Lung (tissue), 12 donors: ENCODE measurements around the gene MYH14. TPM values are rescaled to one million over a fixed set of nuclear protein-coding genes. Genes with fewer than 3 reads are reported as not detected.

Source experiments
- ATAC-seq: fragments of 200-7000 bp; cut with Tn5 transposase; one replicate; pipeline ENCODE4 v1.9.1; 2020; ENCODE audit warnings: moderate number of reproducible peaks; ENCODE audit not compliant: insufficient read depth, low FRiP score
- DNase-seq, 3 donors: peaks; one replicate each; pipeline ENCODE4 v3.0.0-alpha.2; 2013 to 2017
- H3K27ac ChIP-seq, 2 donors: one replicate each; pipeline ENCODE4 v1.5.1; 2013; ENCODE audit warnings: mild to moderate bottlenecking in 2 of 2, moderate library complexity in 2 of 2, control low read depth in 1 of 2, inconsistent platforms in 1 of 2, low read depth in 1 of 2, low read length in 1 of 2
- H3K27me3 ChIP-seq, 3 donors: one replicate each; pipeline ENCODE4 v1.5.1; 2013; ENCODE audit warnings: low read length in 2 of 3; ENCODE audit not compliant: control insufficient read depth in 3 of 3, insufficient read depth in 3 of 3
- H3K36me3 ChIP-seq, 4 donors: one replicate each; pipeline ENCODE4 v1.5.1; 2013; ENCODE audit warnings: low read length in 4 of 4, mild to moderate bottlenecking in 1 of 4, moderate library complexity in 1 of 4; ENCODE audit not compliant: control insufficient read depth in 4 of 4, insufficient read depth in 4 of 4
- H3K4me1 ChIP-seq, 5 donors: one replicate each; pipeline ENCODE4 v1.5.1; 2013; ENCODE audit warnings: low read length in 5 of 5, mild to moderate bottlenecking in 2 of 5, moderate library complexity in 1 of 5; ENCODE audit not compliant: control insufficient read depth in 5 of 5, insufficient read depth in 5 of 5
- H3K4me3 ChIP-seq: one replicate; pipeline ENCODE4 v1.5.1; 2013; ENCODE audit warnings: mild to moderate bottlenecking, control low read depth, moderate library complexity
- H3K9ac ChIP-seq, 2 donors: one replicate each; pipeline ENCODE4 v1.5.1; 2013; ENCODE audit warnings: low read length in 2 of 2, control low read depth in 1 of 2; ENCODE audit not compliant: insufficient read depth in 1 of 2
- H3K9me3 ChIP-seq, 4 donors: one replicate each; pipeline ENCODE4 v1.5.1; 2013; ENCODE audit warnings: low read length in 3 of 4, mild to moderate bottlenecking in 1 of 4, moderate library complexity in 1 of 4; ENCODE audit not compliant: control insufficient read depth in 4 of 4, insufficient read depth in 3 of 4
- WGBS, 2 donors: extraction: QIAGEN DNeasy Blood & Tissue Kit; methylation state at CpG; one replicate each; pipeline ENCODE4 v1.1.7; 2013; 5-methylcytosine and 5-hydroxymethylcytosine counted together
- polyA plus RNA-seq, 2 donors: library from polyadenylated mRNA; stranded (reverse); fragments of 200-250 nt; gene quantifications; one replicate each; pipeline ENCODE4 v1.2.1, GENCODE V29; 2013
- total RNA-seq, 2 donors: library from RNA; depleted of rRNA in 1 of 2; stranded (reverse); fragments of >200 nt in 1 of 2; gene quantifications; one replicate each; pipeline ENCODE4 v1.2.1, GENCODE V29; 2014 to 2021
- TF ChIP-seq, protein P1 (sequence below): IDR thresholded peaks from 2 replicates; pipeline ENCODE4 v1.5.1; 2012; ENCODE audit warnings: mild to moderate bottlenecking; ENCODE audit errors: control extremely low read depth, extremely low read depth
- donor health status: control.
- donor health status: control.
- donor health status: Bipolar disorder and iron deficiency.
- donor health status: healthy.
- donor health status: DM: yes; HTN: yes; CAD: no.

MYH14 gene
- total and polyA plus RNA-seq, 4 donors = 48.3 to 159 (median 98.6) TPM

DNA sequence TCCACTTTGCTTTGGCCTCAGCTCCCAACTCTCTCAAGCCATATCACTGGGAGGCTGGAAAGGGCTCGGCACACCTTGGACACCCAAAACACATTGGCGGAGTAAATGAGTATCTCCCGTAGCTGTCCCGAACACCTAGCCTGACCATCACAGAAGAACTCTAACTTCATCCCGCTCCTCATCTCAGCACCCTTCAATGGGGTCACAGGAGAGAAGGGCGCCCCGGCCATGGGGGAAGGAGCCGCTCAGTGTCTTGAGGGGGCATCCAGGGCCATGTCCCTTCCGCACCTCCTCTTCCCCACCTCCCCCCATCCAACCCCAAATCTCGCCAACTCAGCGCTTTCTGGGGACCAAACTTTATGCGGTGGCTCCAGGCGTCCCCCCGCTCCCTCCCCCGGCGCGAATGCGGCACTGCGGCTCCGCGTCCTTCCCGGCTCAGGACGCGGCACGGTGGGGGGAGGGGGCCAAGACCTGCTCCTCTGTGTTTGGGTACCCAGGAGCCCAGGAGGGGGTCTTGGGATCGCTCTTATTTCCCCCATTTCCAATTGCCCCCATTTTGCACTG, 122.8 kb downstream of the MYH14 start:
- Histone ChIP-seq H3K4me3 (no peak overlapping the region), H3K36me3 (no peaks in the 10 kb centered on the region), H3K27ac (no peak overlapping the region), H3K4me1 (peaks cover 0 to 28% (median 8%) of the 10 kb centered on the region in 5 donors), H3K9ac (no peak overlapping the region), H3K27me3 (peaks cover 0 to 23% (median 17%) of the 10 kb centered on the region in 3 donors), H3K9me3 (peaks cover 0 to 2% (median 0%) of the 10 kb centered on the region in 4 donors)
- TF ChIP-seq, protein P1, sequence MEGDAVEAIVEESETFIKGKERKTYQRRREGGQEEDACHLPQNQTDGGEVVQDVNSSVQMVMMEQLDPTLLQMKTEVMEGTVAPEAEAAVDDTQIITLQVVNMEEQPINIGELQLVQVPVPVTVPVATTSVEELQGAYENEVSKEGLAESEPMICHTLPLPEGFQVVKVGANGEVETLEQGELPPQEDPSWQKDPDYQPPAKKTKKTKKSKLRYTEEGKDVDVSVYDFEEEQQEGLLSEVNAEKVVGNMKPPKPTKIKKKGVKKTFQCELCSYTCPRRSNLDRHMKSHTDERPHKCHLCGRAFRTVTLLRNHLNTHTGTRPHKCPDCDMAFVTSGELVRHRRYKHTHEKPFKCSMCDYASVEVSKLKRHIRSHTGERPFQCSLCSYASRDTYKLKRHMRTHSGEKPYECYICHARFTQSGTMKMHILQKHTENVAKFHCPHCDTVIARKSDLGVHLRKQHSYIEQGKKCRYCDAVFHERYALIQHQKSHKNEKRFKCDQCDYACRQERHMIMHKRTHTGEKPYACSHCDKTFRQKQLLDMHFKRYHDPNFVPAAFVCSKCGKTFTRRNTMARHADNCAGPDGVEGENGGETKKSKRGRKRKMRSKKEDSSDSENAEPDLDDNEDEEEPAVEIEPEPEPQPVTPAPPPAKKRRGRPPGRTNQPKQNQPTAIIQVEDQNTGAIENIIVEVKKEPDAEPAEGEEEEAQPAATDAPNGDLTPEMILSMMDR = no peak
- 6 to 11% methylated on average over 26 of the region's 26 CpGs for WGBS, 2 donors
- DNase-seq = no peak
- no peak for ATAC-seq

DNA sequence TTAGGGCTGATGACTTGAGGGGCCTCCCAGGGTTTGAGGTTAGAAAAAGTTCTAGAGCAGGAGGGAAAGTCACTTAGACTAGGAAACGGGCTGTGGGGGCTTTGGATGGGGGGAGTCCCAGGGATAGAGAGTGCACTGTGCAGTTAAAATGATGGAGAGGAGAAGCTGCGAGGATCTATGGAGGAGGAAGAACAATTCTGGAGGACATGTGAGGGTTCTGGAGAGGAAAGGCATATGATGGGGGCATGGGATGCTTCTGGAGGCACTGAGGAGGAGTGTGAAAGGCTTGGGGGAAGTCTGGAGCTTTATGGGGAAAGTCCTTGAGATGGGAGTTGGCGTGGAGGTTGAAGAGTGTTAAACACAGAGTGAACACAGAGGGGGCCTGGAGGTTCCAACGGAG, 123.6 kb downstream of the MYH14 start:
- Histone ChIP-seq H3K27ac (no peak overlapping the region), H3K27me3 (peaks cover 0 to 24% (median 17%) of the 10 kb centered on the region in 3 donors), H3K36me3 (no peaks in the 10 kb centered on the region), H3K4me1 (peaks cover 0 to 36% (median 8%) of the 10 kb centered on the region in 5 donors), H3K9me3 (peaks cover 0 to 2% (median 0%) of the 10 kb centered on the region in 4 donors), H3K9ac (no peak overlapping the region), H3K4me3 (no peak overlapping the region)
- TF ChIP-seq, protein P1 = no peak
- WGBS, 2 donors = 45 to 47% methylated on average over 3 to 4 of the region's 4 CpGs
- DNase-seq (no peak), ATAC-seq (no peak)

DNA sequence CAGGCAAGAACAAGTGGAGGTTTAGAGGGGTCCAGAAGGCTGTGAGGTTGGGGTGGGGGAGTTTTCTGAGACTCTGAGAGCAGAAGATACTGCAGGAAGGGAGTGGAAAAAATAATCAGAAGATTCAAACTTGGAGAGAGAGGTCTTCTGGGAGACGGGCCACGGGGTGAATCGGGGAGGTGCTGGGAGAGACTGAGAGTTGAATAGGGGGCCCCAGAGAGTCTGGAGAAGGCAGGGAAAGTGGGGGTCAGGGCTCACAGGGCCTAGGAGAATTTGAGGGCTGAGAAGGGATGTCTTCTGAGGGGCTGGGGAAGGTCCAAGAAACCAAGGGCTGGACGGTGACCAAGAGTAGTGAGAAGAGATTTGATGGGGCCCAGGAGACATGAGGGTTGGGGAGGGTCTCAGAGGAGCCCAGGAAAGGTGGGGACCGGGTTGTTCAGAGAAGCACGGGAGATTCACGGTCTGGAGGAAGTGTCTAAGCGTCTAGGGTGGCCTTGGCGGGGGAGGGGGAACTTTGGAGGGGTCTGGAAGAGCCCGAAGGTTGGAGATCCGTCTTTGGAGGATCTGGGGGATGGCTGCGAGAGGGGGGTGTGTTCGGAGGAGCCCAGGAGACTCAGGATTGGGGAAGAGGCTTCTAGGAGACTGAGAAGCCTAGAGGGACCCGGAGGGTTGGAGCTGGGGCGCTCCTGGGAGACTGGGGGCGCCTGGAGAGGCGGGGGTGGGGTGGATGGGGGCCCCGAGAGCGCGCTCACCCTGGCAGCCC, 124.2 kb downstream of the MYH14 start:
- DNase-seq (no peak), ATAC-seq (no peak)
- WGBS, 2 donors = 16 to 22% methylated on average over 20 of the region's 20 CpGs
- no peak overlapping the region for H3K9ac ChIP-seq
- H3K27ac ChIP-seq = no peak overlapping the region
- TF ChIP-seq, protein P1 = no peak
- no peak overlapping the region for H3K4me3 ChIP-seq
- H3K4me1 ChIP-seq = peaks cover 0 to 43% (median 14%) of the 10 kb centered on the region in 5 donors
- peaks cover 0 to 28% (median 17%) of the 10 kb centered on the region in 3 donors for H3K27me3 ChIP-seq
- H3K9me3 ChIP-seq = peaks cover 0 to 2% (median 0%) of the 10 kb centered on the region in 4 donors
- H3K36me3 ChIP-seq = no peaks in the 10 kb centered on the region
